Activated CD4-positive, CD25-positive, alpha-beta regulatory T cell treated with anti-CD3 and anti-CD28 coated beads, Interleukin-2, amount 50 U/mL, for 16 hours (primary cell): Measurements from ENCODE around the gene CHIA.

Source experiments
- DNase-seq: peaks from one replicate; pipeline ENCODE4 v3.0.0-alpha.2; 2020; ENCODE audit warnings: low read depth, low spot score

CHIA gene

DNA sequence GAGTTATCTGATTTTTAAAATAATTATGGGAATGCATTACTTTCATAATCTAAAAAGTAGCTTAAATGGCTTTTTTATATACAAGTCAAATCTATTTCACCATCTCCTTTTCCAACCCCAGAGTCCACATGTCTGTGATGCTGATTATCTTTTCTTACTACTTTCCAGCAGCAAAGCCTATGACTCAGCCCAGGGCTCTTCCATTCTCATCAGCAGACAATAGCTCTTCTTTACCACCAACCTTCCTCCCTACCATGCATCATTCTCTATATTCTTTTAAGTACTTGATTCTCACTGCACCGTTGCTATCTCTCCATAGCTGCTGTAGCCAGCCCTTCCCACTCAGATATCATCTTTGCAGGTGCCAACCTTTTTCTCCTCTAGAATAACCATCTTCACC lies 75.6 kb downstream of the CHIA start:
- DNase-seq = no peak

DNA sequence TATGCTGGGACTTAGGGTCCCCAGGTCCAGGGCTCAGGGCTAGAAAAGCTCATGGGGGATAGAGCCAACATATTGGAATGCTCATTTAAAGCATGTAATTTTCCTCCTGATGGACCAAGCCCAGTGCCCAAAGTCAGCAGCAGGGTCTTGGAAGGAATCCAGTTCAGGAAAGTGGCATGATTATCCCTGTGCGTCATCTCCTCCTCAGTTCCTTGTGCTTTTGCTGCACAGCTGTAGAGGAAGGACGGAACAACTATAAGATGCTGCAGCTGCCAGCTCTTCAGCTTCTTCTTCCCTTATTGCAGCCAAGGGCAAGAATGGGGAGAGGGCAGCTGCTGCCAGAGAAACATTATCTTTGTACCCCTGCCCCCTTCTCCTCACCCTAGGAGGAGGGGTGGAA lies 78.5 kb downstream of the CHIA start:
- no peak for DNase-seq

GRCh38 chr1:111369645-111370044 lies 79.0 kb downstream of the CHIA start:
- no peak for DNase-seq
